HG02642 (cell line): ENCODE results near the gene FOXF1.

Experiments
- ATAC-seq: cut with Tn5 transposase; IDR thresholded peaks from one replicate; pipeline ENCODE4 v1.9.1; 2021; ENCODE audit warnings: mild to moderate bottlenecking; ENCODE audit not compliant: unreplicated experiment, poor library complexity

Gene FOXF1

GRCh38 chr16:86515777-86516622 lies 5.7 kb downstream of the FOXF1 start:
- no peak for ATAC-seq

GRCh38 chr16:86516623-86517003 lies 6.3 kb downstream of the FOXF1 start:
- no peak for ATAC-seq

- ATAC-seq = no peak
Observed at GRCh38 chr16:86517033-86517432, 6.7 kb downstream of the FOXF1 start.

GRCh38 chr16:86517652-86518258 lies 7.4 kb downstream of the FOXF1 start:
- no peak for ATAC-seq

- ATAC-seq = no peak
Observed at GRCh38 chr16:86519007-86519648, 8.8 kb downstream of the FOXF1 start.

- ATAC-seq = no peak
Observed at GRCh38 chr16:86519649-86520316, 9.5 kb downstream of the FOXF1 start.

GRCh38 chr16:86520317-86521210 lies 10.2 kb downstream of the FOXF1 start:
- ATAC-seq = no peak

GRCh38 chr16:86521236-86522197 lies 11.2 kb downstream of the FOXF1 start:
- no peak for ATAC-seq

GRCh38 chr16:86522634-86523033 lies 12.3 kb downstream of the FOXF1 start:
- no peak for ATAC-seq

- ATAC-seq = no peak
Observed at GRCh38 chr16:86523166-86523740, 12.9 kb downstream of the FOXF1 start.

GRCh38 chr16:86524029-86524428 lies 13.7 kb downstream of the FOXF1 start:
- ATAC-seq = no peak

GRCh38 chr16:86525696-86526095 lies 15.4 kb downstream of the FOXF1 start:
- no peak for ATAC-seq

- ATAC-seq = no peak
Observed at GRCh38 chr16:86527366-86527765, 17.0 kb downstream of the FOXF1 start.

- ATAC-seq = no peak
Observed at GRCh38 chr16:86528061-86528929, 18.0 kb downstream of the FOXF1 start.

GRCh38 chr16:86529160-86529559 lies 18.8 kb downstream of the FOXF1 start:
- ATAC-seq = no peak

GRCh38 chr16:86530251-86531190 lies 20.2 kb downstream of the FOXF1 start:
- ATAC-seq = no peak

- no peak for ATAC-seq
Observed at GRCh38 chr16:86531191-86531545, 20.8 kb downstream of the FOXF1 start.
